Epithelial cell of esophagus (primary cell): ENCODE results near the gene PCBP3.
"Not testable (repeated sequence)": the region's sequence is repeated elsewhere in the genome, so short reads cannot be mapped to it uniquely, and the experiment has no call there.

Experiments used
- DNase-seq: peaks from one replicate; pipeline ENCODE4 v3.0.0; 2010; ENCODE audit warnings: low read depth
- H3K4me3 ChIP-seq: 2 replicates; pipeline ENCODE4 v1.5.1; 2011; ENCODE audit warnings: mild to moderate bottlenecking, low read length, control low read depth
- CTCF ChIP-seq: IDR thresholded peaks from 2 replicates; pipeline ENCODE4 v1.5.1; 2011; ENCODE audit warnings: low read depth, mild to moderate bottlenecking, low read length, control low read depth, inconsistent platforms; ENCODE audit not compliant: insufficient read depth; ENCODE audit errors: missing control alignments

PCBP3 gene

GRCh38 chr21:45615145-45615711 is 28.3 kb upstream of the PCBP3 start:
- no peak for TF ChIP-seq CTCF
- H3K4me3 ChIP-seq, result no peak overlapping the region
- DNase-seq, result no peak

DNA sequence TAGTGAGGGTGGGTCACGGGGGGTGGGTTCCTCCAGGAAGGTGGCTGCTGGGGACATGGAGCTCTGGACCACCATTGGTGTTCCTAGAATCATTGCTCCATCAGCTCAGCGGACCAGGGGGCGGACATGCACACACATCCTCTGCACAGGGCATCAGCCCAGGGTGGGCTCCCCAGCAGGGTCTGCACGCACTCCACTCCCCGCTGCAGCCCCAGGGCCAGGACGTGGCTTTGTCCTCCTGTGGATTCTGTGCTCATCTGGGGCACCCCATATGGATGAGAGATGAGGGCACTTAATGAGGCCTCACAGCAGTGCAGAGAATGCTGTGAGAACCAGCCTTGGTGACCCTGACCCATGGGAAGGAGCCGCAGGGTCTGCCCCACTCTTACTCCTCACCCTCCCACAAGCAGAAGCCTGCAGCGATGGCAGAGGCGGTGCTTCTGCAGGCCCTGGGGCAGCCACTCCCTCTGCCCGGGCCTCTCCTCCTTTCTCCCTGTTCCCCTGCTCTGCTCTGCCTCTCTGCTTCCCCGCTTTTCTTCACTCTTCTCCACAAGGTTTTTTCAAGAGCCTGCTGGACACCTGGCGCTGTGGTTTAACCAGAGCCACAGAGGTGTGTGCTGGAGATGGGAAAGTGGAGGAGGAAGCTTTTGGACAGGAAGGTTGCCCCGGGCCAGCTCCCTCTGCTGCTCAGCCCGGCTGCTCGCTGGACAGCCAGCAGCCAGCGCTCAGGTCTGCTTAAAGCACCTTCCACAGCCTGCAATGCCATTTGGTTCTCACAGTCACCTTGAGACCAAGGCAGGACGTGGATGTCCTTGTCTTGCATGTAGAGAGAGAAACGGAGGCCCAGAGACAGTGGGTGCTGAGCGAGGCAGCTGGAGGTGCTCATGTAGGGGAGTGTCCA is 26.3 kb upstream of the PCBP3 start:
- TF ChIP-seq CTCF, result no peak
- no peak for DNase-seq
- H3K4me3 ChIP-seq, result no peak overlapping the region

DNA sequence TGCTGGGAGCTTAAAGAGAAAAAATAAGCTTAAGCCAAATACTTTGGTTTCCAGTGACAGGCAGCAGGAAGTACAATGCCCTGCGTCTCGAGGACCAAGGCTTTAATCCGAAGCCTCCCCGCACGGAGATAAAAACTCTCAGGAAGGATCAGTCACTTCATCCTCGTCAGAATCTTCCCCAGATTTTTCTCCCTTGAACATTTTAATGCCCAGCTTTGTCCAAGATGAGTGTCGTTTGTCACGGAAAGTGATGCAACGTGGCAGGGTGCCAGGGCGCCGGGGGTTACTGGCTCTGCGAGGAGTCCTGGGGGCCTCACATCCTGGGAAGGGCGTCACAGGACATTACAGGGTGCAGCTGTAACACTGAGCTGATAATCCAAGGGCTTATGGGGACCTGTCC is 25.2 kb upstream of the PCBP3 start:
- TF ChIP-seq CTCF, result no peak
- no peak overlapping the region for H3K4me3 ChIP-seq
- DNase-seq, result no peak

DNA sequence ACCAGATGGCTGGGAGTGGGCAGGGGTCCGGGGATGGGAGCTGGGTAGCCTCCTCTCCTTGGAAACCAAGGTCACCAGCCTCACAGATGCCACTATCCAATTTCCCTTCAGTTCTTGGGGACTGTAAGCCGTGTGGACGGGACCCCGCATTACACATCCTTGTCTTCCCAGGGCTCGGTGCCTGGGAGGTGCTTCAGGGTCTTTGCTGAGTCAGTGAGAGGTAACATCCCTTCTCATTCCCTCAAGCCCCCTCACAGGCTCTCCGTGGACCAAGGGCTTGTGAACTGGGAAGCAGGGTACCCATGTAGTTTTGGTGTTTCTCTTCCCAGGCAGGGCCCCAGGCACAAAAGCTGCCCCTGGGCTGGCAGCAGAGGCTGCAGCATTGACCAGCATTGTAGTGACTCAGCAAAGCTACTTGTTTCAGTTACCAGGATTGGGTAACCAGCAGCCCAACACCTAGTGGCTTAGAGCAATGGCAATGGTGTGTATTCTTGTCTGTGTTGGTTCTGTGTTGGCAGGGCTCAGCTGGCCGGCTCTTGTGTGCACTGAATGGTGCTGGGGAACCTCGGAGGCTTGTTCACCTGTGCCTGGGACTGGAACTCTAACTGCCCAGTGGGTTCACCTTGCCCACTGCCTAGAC is 24.6 kb upstream of the PCBP3 start:
- TF ChIP-seq CTCF, result no peak
- H3K4me3 ChIP-seq, result no peak overlapping the region
- DNase-seq, result no peak

DNA sequence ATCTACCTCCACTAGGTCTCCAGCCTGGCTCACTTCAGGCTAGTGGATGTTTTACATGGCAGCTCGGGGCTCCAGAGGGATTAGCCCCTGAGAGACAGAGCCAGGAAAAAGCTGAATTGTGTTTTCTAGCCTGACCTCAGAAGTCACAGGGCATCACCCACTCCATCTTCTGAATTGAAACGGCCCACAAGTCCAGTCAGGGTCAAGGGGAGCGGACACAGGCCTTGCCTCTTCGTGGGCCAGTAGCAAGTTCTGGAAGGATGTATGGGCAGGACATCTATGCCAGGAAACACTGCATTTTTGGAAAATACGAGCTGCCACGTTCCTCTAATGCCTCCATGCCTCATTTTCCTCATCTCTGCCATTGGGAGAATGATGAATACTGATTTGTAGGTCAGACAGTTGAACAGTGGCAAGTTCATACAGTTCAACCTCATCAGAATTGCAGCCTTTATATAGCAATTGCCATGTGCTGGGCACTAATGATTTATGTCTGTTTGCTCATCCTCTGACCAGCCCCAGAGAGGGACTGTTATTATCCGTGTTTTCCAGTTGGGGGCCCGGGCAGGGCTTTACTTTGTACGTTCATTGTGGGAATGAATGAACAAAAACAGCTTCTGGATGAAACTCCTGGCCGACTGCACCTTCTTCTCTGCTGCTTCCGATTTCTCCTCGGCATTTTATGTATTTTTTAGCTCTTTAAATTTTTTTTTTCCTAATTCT is 23.2 kb upstream of the PCBP3 start:
- DNase-seq, result no peak
- no peak for TF ChIP-seq CTCF
- no peak overlapping the region for H3K4me3 ChIP-seq

DNA sequence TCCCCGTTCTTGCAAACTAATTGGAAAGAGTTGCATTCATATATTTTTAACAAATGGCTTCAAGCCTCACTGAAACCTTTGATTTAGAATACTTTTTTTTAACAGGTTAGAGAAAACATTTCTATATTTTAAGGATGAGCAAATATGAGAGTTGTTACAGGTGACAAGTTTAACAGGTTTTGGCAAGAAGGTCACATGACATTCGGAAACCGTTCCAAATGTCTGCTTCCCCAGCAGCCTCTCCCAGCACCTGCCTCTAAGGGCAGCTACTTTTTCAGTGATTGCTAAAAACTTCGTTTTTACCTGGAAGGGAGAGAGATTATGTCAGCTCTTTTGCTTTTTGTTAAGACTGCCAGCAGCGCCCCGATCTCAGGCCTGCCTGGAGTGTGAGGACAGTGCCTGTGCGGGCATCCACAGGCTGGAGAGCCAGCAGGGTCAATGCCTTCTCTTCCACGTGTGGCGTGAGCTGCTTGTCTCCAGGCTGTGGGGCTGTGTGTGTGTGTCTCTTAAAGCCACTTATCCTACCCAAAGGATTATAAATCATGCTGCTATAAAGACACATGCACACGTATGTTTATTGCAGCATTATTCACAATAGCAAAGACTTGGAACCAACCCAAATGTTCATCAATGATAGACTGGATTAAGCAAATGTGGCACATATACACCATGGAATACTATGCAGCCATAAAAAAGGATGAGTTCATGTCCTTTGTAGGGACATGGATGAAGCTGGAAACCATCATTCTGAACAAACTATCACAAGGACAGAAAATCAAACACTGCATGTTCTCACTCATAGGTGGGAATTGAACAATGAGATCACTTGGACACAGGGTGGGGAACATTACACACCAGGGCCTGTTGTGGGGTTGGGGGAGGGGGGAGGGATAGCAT is 21.8 kb upstream of the PCBP3 start:
- DNase-seq, result peak; percentile 13
- H3K4me3 ChIP-seq, result not testable (repeated sequence)
